ENCODE data around the gene ZC3H8.

- TF ChIP-seq CTCF (IDR thresholded peaks at IDR 0.05 in 4 of 5, conservative IDR thresholded peaks at IDR 0.05 in 1 of 5) (no peak), POLR2A (IDR thresholded peaks at IDR 0.05) (no peak)
Observed at GRCh38 chr2:112217854-112218253, 37.0 kb downstream of the ZC3H8 start.

Data from gastrocnemius medialis (tissue), 4 donors.